ENCODE results near the gene FAM229A. TPM values are rescaled to one million over a fixed set of nuclear protein-coding genes. Genes with fewer than 3 reads are reported as not detected.

The FAM229A gene
- total and polyA plus RNA-seq, 2 of the 8 experiments (the other 6 are each of a cell fraction or from before 2014, with no cell fraction given) = 4.1 to 4.2 TPM

DNA sequence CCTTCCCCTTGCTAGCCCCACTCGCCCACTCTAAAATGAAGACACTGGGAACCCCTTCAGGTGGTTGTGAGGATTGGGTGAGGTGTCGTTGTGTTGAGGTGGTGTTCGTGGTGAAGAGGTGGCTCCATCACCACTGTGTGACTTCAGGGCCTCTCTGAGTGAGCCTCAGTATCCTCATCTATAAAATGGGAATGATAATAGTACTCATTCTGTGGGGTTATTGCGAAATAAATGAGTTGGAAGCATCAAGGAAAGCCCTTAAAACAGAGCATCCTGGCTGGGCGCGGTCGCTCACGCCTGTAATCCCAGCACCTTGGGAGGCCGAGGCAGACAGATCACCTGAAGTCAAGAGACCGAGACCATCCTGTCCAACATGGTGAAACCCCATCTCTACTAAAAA is 19.6 kb downstream of the FAM229A start:
- Histone ChIP-seq H3K27ac (ENCODE audit: low read depth, low read length) (no peak overlapping the region), H2BK15ac (ENCODE audit: low read length) (no peak overlapping the region), H3K9me3 (ENCODE audit: insufficient read depth in 2 of 2, low read depth in 1 of 2, low read length in 1 of 2) (no peaks in the 10 kb centered on the region), H4K91ac (replicated peaks; ENCODE audit: insufficient read length, low read length) (no peak overlapping the region), H2BK120ac (replicated peaks; ENCODE audit: low read depth, low read length) (no peak overlapping the region), H3K36me3 (ENCODE audit: control insufficient read depth in 2 of 4, insufficient read depth in 4 of 4, low read length in 3 of 4) (no peaks in the 10 kb centered on the region), H3K4me2 (ENCODE audit: insufficient read depth in 1 of 2, low read depth in 2 of 2, low read length in 2 of 2) (no peak overlapping the region), H3K56ac (replicated peaks; ENCODE audit: insufficient read length, low read depth, low read length) (no peak overlapping the region), H2AFZ (ENCODE audit: low read length) (no peak overlapping the region), H2BK5ac (ENCODE audit: low read depth, low read length) (no peak overlapping the region), H4K5ac (ENCODE audit: insufficient read length, low read depth, low read length) (no peak overlapping the region), H3K18ac (ENCODE audit: extremely low read depth, low read length) (no peak overlapping the region), H3K4me3 (ENCODE audit: extremely low read depth in 1 of 4, insufficient read depth in 2 of 4, low read depth in 3 of 4, low read length in 4 of 4) (no peak overlapping the region), H3K4ac (replicated peaks; ENCODE audit: insufficient read length, low read depth, low read length) (no peak overlapping the region), H3K27me3 (replicated peaks in 1 of 4; ENCODE audit: control insufficient read depth in 3 of 4, extremely low read depth in 1 of 4, insufficient read depth in 3 of 4, low read length in 3 of 4) (no peaks in the 10 kb centered on the region; a peak in 2 of 7 replicates), H2AK5ac (ENCODE audit: low read depth, low read length) (no peak overlapping the region), H4K20me1 (replicated peaks in 1 of 2; ENCODE audit: control insufficient read depth in 1 of 2, insufficient read depth in 2 of 2, low read length in 2 of 2) (no peaks in the 10 kb centered on the region), H3K79me1 (ENCODE audit: low read depth, low read length) (no peaks in the 10 kb centered on the region), H3K9ac (replicated peaks in 1 of 4; ENCODE audit: extremely low read depth in 1 of 4, low read depth in 3 of 4, low read length in 3 of 4) (no peak overlapping the region), H2BK20ac (ENCODE audit: low read length) (no peak overlapping the region), H3K14ac (ENCODE audit: insufficient read length) (no peak overlapping the region), H3K23ac (ENCODE audit: insufficient read length) (no peak overlapping the region), H4K8ac (ENCODE audit: extremely low read depth, insufficient read depth, low read length) (no peak overlapping the region; the same call in 1 of the 2 replicates), H3K23me2 (ENCODE audit: low read depth, low read length) (no peaks in the 10 kb centered on the region), H3K79me2 (ENCODE audit: control insufficient read depth in 1 of 2, insufficient read depth in 2 of 2, low read length in 2 of 2) (no peaks in the 10 kb centered on the region), H2BK12ac (ENCODE audit: low read depth, low read length) (no peak overlapping the region), H3K4me1 (replicated peaks in 1 of 4; ENCODE audit: control insufficient read depth in 3 of 4, insufficient read depth in 4 of 4, low read length in 3 of 4) (peaks cover 0 to 8% (median 5%) of the 10 kb centered on the region in 4 experiments; a peak in 6 of 7 replicates)
- TF ChIP-seq JUND (IDR thresholded peaks at IDR 0.05; ENCODE audit: low read length) (no peak), PHF8 (conservative IDR thresholded peaks at IDR 0.05; ENCODE audit: low read depth, low read length) (no peak), KDM1A (IDR thresholded peaks at IDR 0.05; ENCODE audit: borderline replicate concordance, low read length) (no peak), CBX5 (IDR thresholded peaks at IDR 0.05; ENCODE audit: low read depth, low read length) (no peak), CEBPB (IDR thresholded peaks at IDR 0.05; ENCODE audit: low read depth, low read length) (peak; percentile 64), RAD21 (IDR thresholded peaks at IDR 0.05 in 1 of 2, conservative IDR thresholded peaks at IDR 0.05 in 1 of 2; ENCODE audit: low read depth in 2 of 2, low read length in 2 of 2) (no peak)
- ChIA-PET CTCF (ENCODE audit: partially characterized antibody) (interaction anchor here (1.7 kb wide), 1 partner anchor 8 kb away, joined by 6 read pairs; no protein-coding TSS in a partner anchor), POLR2A (ENCODE audit: partially characterized antibody) (interaction anchor here (1.6 to 17.1 kb wide), 5 partner anchors 9 to 132 kb away, joined by 3 to 321 read pairs (median 7); partner anchors contain the start of gene MARCKSL1)
- FAIRE-seq (no peak), DNase-seq (ENCODE audit: low read depth in 1 of 2, low spot score in 2 of 2) (no peak)
- WGBS, 2 experiments (ENCODE audit: extremely low coverage in 1 of 2, insufficient coverage in 1 of 2, insufficient read length in 1 of 2, insufficient replicate concordance in 2 of 2, low coverage in 1 of 2, low lambda C conversion rate in 2 of 2, missing lambda C conversion rate in 1 of 2) = 90% methylated on average over 10 of the region's 10 CpGs; no CpG with 5 or more reads in 1 of the 2 experiments
